ENCODE data around the gene SLC4A3. TPM values are rescaled to one million over a fixed set of nuclear protein-coding genes. Genes with fewer than 3 reads are reported as not detected.

SLC4A3 gene
- total and polyA plus RNA-seq, 2 of the 13 experiments (the other 11 are each of a cell fraction or from before 2014, with no cell fraction given): 0.18 to 0.95 TPM

GRCh38 chr2:219627103-219628100 lies at the start of gene SLC4A3 (continued):
- TF ChIP-seq HNRNPK (IDR thresholded peaks at IDR 0.05; ENCODE audit: low read depth, low read length, poor library complexity, severe bottlenecking) (peak; percentile 32), ZNF777 (CRISPR knock-in tag; IDR thresholded peaks at IDR 0.05) (0 out of 2 replicates have a peak, but pooled peaks have one; percentile 7), ZFY (CRISPR knock-in tag; IDR thresholded peaks at IDR 0.05) (peak; percentile 23; the same call in 1 of the 2 replicates), MAX (IDR thresholded peaks at IDR 0.05) (peak; percentile 12; the same call in 1 of the 2 replicates), NR2F1 (CRISPR knock-in tag; IDR thresholded peaks at IDR 0.05) (0 out of 4 replicates have a peak, but pooled peaks of 1 of the 2 experiments have one; percentile 3), UBTF (CRISPR knock-in tag; IDR thresholded peaks at IDR 0.05) (peak; percentile 61; the same call in 1 of the 2 replicates), ARNT2 (CRISPR knock-in tag; IDR thresholded peaks at IDR 0.05; ENCODE audit: low read depth) (peak; percentile 56; the same call in 1 of the 2 replicates), MXD4 (CRISPR knock-in tag; IDR thresholded peaks at IDR 0.05) (no peak), HNRNPLL (IDR thresholded peaks at IDR 0.05; ENCODE audit: low read depth, low read length, poor library complexity, severe bottlenecking) (peak; percentile 64)
- TF ChIP-seq, protein P1, sequence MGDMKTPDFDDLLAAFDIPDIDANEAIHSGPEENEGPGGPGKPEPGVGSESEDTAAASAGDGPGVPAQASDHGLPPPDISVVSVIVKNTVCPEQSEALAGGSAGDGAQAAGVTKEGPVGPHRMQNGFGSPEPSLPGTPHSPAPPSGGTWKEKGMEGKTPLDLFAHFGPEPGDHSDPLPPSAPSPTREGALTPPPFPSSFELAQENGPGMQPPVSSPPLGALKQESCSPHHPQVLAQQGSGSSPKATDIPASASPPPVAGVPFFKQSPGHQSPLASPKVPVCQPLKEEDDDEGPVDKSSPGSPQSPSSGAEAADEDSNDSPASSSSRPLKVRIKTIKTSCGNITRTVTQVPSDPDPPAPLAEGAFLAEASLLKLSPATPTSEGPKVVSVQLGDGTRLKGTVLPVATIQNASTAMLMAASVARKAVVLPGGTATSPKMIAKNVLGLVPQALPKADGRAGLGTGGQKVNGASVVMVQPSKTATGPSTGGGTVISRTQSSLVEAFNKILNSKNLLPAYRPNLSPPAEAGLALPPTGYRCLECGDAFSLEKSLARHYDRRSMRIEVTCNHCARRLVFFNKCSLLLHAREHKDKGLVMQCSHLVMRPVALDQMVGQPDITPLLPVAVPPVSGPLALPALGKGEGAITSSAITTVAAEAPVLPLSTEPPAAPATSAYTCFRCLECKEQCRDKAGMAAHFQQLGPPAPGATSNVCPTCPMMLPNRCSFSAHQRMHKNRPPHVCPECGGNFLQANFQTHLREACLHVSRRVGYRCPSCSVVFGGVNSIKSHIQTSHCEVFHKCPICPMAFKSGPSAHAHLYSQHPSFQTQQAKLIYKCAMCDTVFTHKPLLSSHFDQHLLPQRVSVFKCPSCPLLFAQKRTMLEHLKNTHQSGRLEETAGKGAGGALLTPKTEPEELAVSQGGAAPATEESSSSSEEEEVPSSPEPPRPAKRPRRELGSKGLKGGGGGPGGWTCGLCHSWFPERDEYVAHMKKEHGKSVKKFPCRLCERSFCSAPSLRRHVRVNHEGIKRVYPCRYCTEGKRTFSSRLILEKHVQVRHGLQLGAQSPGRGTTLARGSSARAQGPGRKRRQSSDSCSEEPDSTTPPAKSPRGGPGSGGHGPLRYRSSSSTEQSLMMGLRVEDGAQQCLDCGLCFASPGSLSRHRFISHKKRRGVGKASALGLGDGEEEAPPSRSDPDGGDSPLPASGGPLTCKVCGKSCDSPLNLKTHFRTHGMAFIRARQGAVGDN (CRISPR knock-in tag; IDR thresholded peaks at IDR 0.05): peak; percentile 11
- TF ChIP-seq, protein P2, sequence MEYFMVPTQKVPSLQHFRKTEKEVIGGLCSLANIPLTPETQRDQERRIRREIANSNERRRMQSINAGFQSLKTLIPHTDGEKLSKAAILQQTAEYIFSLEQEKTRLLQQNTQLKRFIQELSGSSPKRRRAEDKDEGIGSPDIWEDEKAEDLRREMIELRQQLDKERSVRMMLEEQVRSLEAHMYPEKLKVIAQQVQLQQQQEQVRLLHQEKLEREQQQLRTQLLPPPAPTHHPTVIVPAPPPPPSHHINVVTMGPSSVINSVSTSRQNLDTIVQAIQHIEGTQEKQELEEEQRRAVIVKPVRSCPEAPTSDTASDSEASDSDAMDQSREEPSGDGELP (IDR thresholded peaks at IDR 0.05; ENCODE audit: borderline replicate concordance, low read depth): peak; percentile 18; the same call in 1 of the 2 replicates
